BLaER1 (cell line): Measurements from ENCODE around the gene CST6.
A peak's percentile ranks its signal among the peaks of the same experiment; 100 is the strongest.

Experiments
- H3K27ac ChIP-seq: shearing (Covaris generic); formaldehyde crosslinking; 2 replicates; pipeline ENCODE4 v1.8.1; 2022
- H3K27me3 ChIP-seq: shearing (Covaris generic); formaldehyde crosslinking; 2 replicates; pipeline ENCODE4 v1.8.1; 2022
- H3K36me3 ChIP-seq: shearing (Covaris generic); formaldehyde crosslinking; 2 replicates; pipeline ENCODE4 v1.8.1; 2022
- H3K4me1 ChIP-seq: shearing (Covaris generic); formaldehyde crosslinking; 2 replicates; pipeline ENCODE4 v1.8.1; 2022
- H3K4me2 ChIP-seq: shearing (Covaris generic); formaldehyde crosslinking; 2 replicates; pipeline ENCODE4 v1.8.1; 2022
- H3K4me3 ChIP-seq: shearing (Covaris generic); formaldehyde crosslinking; 2 replicates; pipeline ENCODE4 v1.8.1; 2022
- H3K9ac ChIP-seq: shearing (Covaris generic); formaldehyde crosslinking; 2 replicates; pipeline ENCODE4 v1.8.1; 2022
- H3K9me3 ChIP-seq: shearing (Covaris generic); formaldehyde crosslinking; 2 replicates; pipeline ENCODE4 v1.8.1; 2022
- H4K20me1 ChIP-seq: shearing (Covaris generic); formaldehyde crosslinking; 2 replicates; pipeline ENCODE4 v1.8.1; 2022
- Cebpa-rat ChIP-seq: shearing (Covaris generic); IDR thresholded peaks from 2 replicates; pipeline ENCODE4 v1.8.1; 2022

The CST6 gene

GRCh38 chr11:66045177-66045639 is 33.4 kb downstream of the CST6 start:
- Histone ChIP-seq H4K20me1 (no peaks in the 10 kb centered on the region), H3K27ac (no peak overlapping the region), H3K4me3 (no peak overlapping the region), H3K4me2 (peak overlapping the region; percentile 49), H3K9me3 (no peaks in the 10 kb centered on the region), H3K27me3 (no peaks in the 10 kb centered on the region), H3K4me1 (peaks cover 28% of the 10 kb centered on the region), H3K9ac (no peak overlapping the region), H3K36me3 (no peaks in the 10 kb centered on the region)
- no peak for TF ChIP-seq Cebpa-rat

GRCh38 chr11:66046901-66047300 is 35.1 kb downstream of the CST6 start:
- H3K9ac ChIP-seq: no peak overlapping the region
- H3K27ac ChIP-seq: no peak overlapping the region
- H3K9me3 ChIP-seq: no peaks in the 10 kb centered on the region
- no peak for TF ChIP-seq Cebpa-rat
- no peaks in the 10 kb centered on the region for H3K36me3 ChIP-seq
- no peak overlapping the region for H3K4me2 ChIP-seq
- no peaks in the 10 kb centered on the region for H4K20me1 ChIP-seq
- no peak overlapping the region for H3K4me3 ChIP-seq
- peaks cover 41% of the 10 kb centered on the region for H3K4me1 ChIP-seq
- no peaks in the 10 kb centered on the region for H3K27me3 ChIP-seq

GRCh38 chr11:66047541-66048365 is 35.9 kb downstream of the CST6 start:
- Histone ChIP-seq H3K9me3 (no peaks in the 10 kb centered on the region), H3K4me1 (peaks cover 41% of the 10 kb centered on the region), H3K4me3 (no peak overlapping the region), H3K4me2 (0 out of 2 replicates have a peak overlapping the region, but pooled peaks have one; percentile 75), H4K20me1 (peaks cover under 1% of the 10 kb centered on the region; the same call in 1 of the 2 replicates), H3K27ac (no peak overlapping the region), H3K9ac (no peak overlapping the region), H3K27me3 (no peaks in the 10 kb centered on the region), H3K36me3 (no peaks in the 10 kb centered on the region)
- TF ChIP-seq Cebpa-rat: no peak

GRCh38 chr11:66048547-66049323 is 36.9 kb downstream of the CST6 start, which contains the start of gene GAL3ST3:
GAL3ST3 (minus strand) TSS chr11:66049161; CDS start chr11:66045415, 3,746 bp downstream.
- TF ChIP-seq Cebpa-rat: no peak
- Histone ChIP-seq H3K27ac (peak within 1 kb of the TSS; percentile 26; the same call in 1 of the 2 replicates), H3K4me2 (peak within 1 kb of the TSS; percentile 90), H3K36me3 (peaks cover 1% of the 10 kb centered on the region), H3K4me3 (peak within 1 kb of the TSS; percentile 54), H4K20me1 (peaks cover 11% of the 10 kb centered on the region), H3K4me1 (peaks cover 51% of the 10 kb centered on the region), H3K9me3 (no peaks in the 10 kb centered on the region), H3K9ac (no peak within 1 kb of the TSS), H3K27me3 (no peaks in the 10 kb centered on the region)

GRCh38 chr11:66050581-66051231 is 38.9 kb downstream of the CST6 start:
- Histone ChIP-seq H3K36me3 (peaks cover 21% of the 10 kb centered on the region), H3K4me2 (peak overlapping the region; percentile 90), H3K27ac (peak overlapping the region; percentile 89), H3K4me3 (peak overlapping the region; percentile 96), H3K9me3 (no peaks in the 10 kb centered on the region), H3K27me3 (no peaks in the 10 kb centered on the region), H3K9ac (peak overlapping the region; percentile 93), H4K20me1 (peaks cover 25% of the 10 kb centered on the region), H3K4me1 (peaks cover 44% of the 10 kb centered on the region)
- TF ChIP-seq Cebpa-rat: no peak

DNA sequence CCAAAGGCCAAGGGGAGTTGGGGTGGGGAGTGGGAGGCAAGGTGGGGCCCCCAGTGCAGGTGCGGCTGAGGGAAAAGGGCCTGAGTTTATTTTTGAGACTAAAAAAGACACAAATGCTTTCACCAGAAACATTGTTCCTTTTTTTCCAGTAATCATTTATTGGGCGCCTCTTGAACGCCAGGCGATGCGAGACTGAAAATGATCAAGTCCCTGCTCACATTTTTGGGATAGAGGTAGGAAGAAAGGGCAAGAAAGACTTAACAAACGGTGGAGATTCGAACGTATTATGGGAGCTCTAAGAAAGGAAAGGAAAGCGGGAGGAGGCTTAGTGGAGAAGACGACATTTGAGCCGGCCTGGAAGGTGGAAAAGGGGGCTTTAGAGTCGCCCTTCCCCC is 39.6 kb downstream of the CST6 start:
- Histone ChIP-seq H3K27me3 (no peaks in the 10 kb centered on the region), H4K20me1 (peaks cover 32% of the 10 kb centered on the region), H3K36me3 (peaks cover 27% of the 10 kb centered on the region), H3K27ac (peak overlapping the region; percentile 89), H3K9me3 (no peaks in the 10 kb centered on the region), H3K4me1 (peaks cover 42% of the 10 kb centered on the region), H3K9ac (peak overlapping the region; percentile 93), H3K4me2 (peak overlapping the region; percentile 90), H3K4me3 (peak overlapping the region; percentile 96)
- no peak for TF ChIP-seq Cebpa-rat

DNA sequence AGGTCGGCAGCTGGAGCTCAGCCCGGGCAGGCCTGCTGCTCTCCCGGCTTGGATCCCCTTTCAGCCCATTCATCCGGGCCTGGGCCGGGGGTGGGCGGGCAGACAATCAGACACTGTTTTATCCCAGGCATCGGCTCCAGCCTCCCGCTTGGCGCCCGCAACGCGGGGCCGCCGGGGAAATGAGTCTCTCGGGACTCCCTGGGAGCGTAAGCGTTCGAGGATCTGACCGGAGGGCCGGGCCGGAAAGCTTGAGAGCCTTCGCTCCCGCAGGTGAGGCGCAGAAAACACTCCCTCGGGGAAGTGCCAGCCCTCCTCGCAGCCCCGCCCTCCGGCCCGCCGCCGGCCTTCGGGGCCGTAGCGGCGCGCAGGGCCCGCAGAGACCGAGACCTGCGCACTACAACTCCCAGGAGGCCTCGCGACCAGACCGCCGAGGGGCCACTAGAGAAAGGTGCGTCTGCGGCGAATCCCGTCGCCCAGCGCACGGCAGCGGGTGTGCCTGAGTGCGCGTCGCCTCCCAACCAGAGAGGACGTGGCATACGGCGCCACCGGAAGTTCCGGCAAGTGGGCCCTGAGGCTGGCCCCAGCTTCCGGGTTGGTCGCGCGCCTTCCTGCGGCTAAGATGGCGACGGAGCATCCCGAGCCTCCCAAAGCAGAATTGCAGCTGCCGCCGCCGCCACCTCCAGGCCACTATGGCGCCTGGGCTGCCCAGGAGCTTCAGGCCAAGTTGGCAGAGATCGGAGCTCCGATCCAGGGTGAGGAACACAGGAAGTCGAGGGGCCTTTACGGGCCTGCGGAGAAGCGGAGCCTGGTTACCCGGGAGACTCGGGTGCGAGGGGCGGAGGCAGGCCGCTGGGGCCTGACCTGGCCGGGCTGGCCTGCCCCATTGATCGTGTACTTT is 40.2 kb downstream of the CST6 start, which contains the start of gene SF3B2:
Gene SF3B2 (plus strand): TSS at position 599 of the 898 bp plus-strand sequence. CDS start 21 bp downstream, at position 620.
- Histone ChIP-seq H3K4me3 (peak within 1 kb of the TSS; percentile 96), H3K9me3 (no peaks in the 10 kb centered on the region), H3K36me3 (peaks cover 34% of the 10 kb centered on the region), H3K27me3 (no peaks in the 10 kb centered on the region), H3K4me1 (peaks cover 42% of the 10 kb centered on the region), H3K4me2 (peak within 1 kb of the TSS; percentile 90), H4K20me1 (peaks cover 36% of the 10 kb centered on the region), H3K9ac (peak within 1 kb of the TSS; percentile 93), H3K27ac (peak within 1 kb of the TSS; percentile 89)
- no peak for TF ChIP-seq Cebpa-rat

DNA sequence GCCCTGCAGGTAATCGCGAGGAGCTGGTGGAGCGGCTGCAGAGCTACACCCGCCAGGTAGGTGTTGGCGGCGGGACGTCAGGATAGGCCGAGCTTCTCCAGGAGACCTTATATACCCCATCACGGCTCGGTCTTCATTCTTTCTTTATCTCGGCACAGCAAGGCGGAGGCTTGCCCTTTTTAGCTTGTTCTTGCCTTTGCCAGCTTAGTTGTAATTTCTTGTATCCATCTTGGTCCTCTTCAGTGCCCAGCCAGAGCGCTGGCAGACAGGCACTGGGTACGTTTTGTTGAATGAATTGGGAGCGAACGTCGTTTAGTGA is 40.8 kb downstream of the CST6 start:
- H3K4me1 ChIP-seq: peaks cover 42% of the 10 kb centered on the region
- H3K27ac ChIP-seq: peak overlapping the region; percentile 89
- H3K4me2 ChIP-seq: peak overlapping the region; percentile 90
- peak overlapping the region; percentile 93 for H3K9ac ChIP-seq
- TF ChIP-seq Cebpa-rat: no peak
- peaks cover 36% of the 10 kb centered on the region for H4K20me1 ChIP-seq
- no peaks in the 10 kb centered on the region for H3K27me3 ChIP-seq
- H3K36me3 ChIP-seq: peaks cover 40% of the 10 kb centered on the region
- H3K4me3 ChIP-seq: peak overlapping the region; percentile 96
- no peaks in the 10 kb centered on the region for H3K9me3 ChIP-seq

DNA sequence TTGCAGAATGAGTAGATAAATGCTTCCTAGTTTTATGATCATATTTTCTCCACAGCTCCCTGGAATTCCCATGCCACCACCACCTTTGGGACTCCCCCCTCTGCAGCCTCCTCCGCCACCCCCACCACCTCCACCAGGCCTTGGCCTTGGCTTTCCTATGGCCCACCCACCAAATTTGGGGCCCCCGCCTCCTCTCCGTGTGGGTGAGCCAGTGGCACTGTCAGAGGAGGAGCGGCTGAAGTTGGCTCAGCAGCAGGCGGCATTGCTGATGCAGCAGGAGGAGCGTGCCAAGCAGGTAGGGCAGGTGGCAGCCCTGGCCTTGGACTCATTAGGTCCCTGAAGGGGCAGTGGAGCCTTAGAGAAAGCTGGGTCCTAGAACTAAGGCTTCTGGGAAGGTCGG is 43.2 kb downstream of the CST6 start:
- Histone ChIP-seq H3K9me3 (no peaks in the 10 kb centered on the region), H3K4me1 (peaks cover 29% of the 10 kb centered on the region), H3K4me3 (no peak overlapping the region), H4K20me1 (peaks cover 50% of the 10 kb centered on the region), H3K27me3 (no peaks in the 10 kb centered on the region), H3K9ac (no peak overlapping the region), H3K27ac (no peak overlapping the region), H3K4me2 (no peak overlapping the region), H3K36me3 (peaks cover 64% of the 10 kb centered on the region)
- no peak for TF ChIP-seq Cebpa-rat
